Glomerular visceral epithelial cell (primary cell): Measurements from ENCODE around the gene DAPL1.

Experiments
- DNase-seq: peaks from one replicate; pipeline ENCODE4 v3.0.0-alpha.2; 2016; ENCODE audit errors: extremely low spot score

Gene DAPL1

GRCh38 chr2:158777077-158777476 lies 18.0 kb upstream of the DAPL1 start:
- DNase-seq: no peak

- no peak for DNase-seq
Measured at GRCh38 chr2:158778243-158778642, 16.9 kb upstream of the DAPL1 start.

- DNase-seq: no peak
Measured at GRCh38 chr2:158779621-158780020, 15.5 kb upstream of the DAPL1 start.

- peak; percentile 28 for DNase-seq
Measured at GRCh38 chr2:158781353-158781961, 13.7 kb upstream of the DAPL1 start.

GRCh38 chr2:158782136-158782535 lies 13.0 kb upstream of the DAPL1 start:
- no peak for DNase-seq

- no peak for DNase-seq
Measured at GRCh38 chr2:158782616-158783015, 12.5 kb upstream of the DAPL1 start.

- no peak for DNase-seq
Measured at GRCh38 chr2:158783923-158784322, 11.2 kb upstream of the DAPL1 start.

GRCh38 chr2:158786897-158787296 lies 8.2 kb upstream of the DAPL1 start:
- no peak for DNase-seq

GRCh38 chr2:158788951-158789350 lies 6.2 kb upstream of the DAPL1 start:
- DNase-seq: no peak

GRCh38 chr2:158796652-158797051 lies 1.5 kb downstream of the DAPL1 start:
- DNase-seq: no peak

- peak; percentile 40 for DNase-seq
Measured at GRCh38 chr2:158797963-158798700, 3.0 kb downstream of the DAPL1 start.

GRCh38 chr2:158799181-158799580 lies 4.1 kb downstream of the DAPL1 start:
- DNase-seq: no peak

- no peak for DNase-seq
Measured at GRCh38 chr2:158803506-158803905, 8.4 kb downstream of the DAPL1 start.

- DNase-seq: no peak
Measured at GRCh38 chr2:158805255-158805654, 10.1 kb downstream of the DAPL1 start.

GRCh38 chr2:158805936-158806335 lies 10.8 kb downstream of the DAPL1 start:
- DNase-seq: no peak

GRCh38 chr2:158806941-158807340 lies 11.8 kb downstream of the DAPL1 start:
- DNase-seq: peak; percentile 56

- no peak for DNase-seq
Measured at GRCh38 chr2:158808426-158808825, 13.3 kb downstream of the DAPL1 start.

- no peak for DNase-seq
Measured at GRCh38 chr2:158809816-158810215, 14.7 kb downstream of the DAPL1 start.

- DNase-seq: no peak
Measured at GRCh38 chr2:158810731-158811460, 15.8 kb downstream of the DAPL1 start.

GRCh38 chr2:158815166-158815565 lies 20.0 kb downstream of the DAPL1 start:
- no peak for DNase-seq

GRCh38 chr2:158815658-158816057 lies 20.5 kb downstream of the DAPL1 start:
- DNase-seq: no peak

- DNase-seq: no peak
Measured at GRCh38 chr2:158817588-158817987, 22.5 kb downstream of the DAPL1 start.

- no peak for DNase-seq
Measured at GRCh38 chr2:158818511-158818910, 23.4 kb downstream of the DAPL1 start.
